NCI-H226 (cell line): ENCODE measurements around the gene SGK2.
"Not testable (repeated sequence)": the region's sequence is repeated elsewhere in the genome, so short reads cannot be mapped to it uniquely, and the experiment has no call there.

Source experiments
- DNase-seq: peaks from one replicate; pipeline ENCODE4 v3.0.0-alpha.2; 2015

The SGK2 gene

DNA sequence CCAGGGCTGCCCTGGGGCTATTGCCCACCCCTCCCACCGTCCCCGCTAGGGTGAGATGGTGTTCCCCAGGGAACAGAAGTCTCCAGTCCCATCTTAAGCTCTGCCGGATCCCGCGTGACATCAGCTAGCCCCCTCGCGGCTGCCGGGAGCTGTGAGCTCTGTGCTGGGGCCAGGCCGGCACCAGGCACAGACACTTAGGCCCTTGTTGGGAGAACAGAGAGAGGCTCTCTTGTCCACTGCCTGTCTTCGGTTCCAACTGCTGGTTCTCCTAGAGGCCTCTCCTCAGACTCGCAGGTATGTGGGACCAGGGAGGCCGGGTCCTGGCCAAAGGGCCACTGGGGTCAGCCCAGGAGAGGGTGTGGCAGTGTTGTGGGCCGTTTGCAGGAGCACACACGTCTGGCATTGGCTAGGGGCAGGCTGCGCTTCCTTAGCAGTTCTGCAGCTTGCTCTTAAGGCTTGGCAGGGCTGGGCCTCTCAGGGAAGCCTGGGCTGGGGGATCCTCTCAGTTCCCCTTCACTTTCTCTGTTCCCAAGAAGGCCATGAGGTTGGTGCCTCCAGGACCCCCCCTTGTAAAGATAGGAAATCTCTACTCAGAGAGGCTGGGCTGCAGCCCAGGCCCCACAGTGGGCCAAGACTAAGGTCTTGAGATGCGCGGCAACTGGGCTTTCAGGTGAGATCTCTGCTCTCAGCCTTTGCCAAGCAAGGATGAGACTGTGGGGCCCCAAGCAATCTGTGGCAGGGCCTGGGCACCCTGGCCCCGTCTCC is 6.3 kb downstream of the SGK2 start:
- DNase-seq: no peak

DNA sequence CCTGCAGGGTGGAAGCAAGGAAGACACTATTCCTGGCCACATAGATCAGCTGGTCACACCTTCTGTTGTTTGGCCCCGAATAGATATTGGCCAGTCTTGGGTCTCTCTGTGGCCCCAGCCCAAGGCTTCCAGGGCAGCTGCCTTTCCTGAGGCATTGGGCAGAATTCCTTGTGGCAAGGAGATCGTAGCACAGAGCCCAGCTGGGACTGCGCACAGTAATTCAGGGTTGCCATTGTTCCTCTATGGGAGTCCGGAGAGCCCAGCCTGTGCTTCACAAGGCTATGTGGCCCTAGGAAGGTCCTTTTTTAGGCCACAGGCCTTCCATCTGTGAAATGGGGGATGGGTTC is 6.9 kb downstream of the SGK2 start:
- no peak for DNase-seq

DNA sequence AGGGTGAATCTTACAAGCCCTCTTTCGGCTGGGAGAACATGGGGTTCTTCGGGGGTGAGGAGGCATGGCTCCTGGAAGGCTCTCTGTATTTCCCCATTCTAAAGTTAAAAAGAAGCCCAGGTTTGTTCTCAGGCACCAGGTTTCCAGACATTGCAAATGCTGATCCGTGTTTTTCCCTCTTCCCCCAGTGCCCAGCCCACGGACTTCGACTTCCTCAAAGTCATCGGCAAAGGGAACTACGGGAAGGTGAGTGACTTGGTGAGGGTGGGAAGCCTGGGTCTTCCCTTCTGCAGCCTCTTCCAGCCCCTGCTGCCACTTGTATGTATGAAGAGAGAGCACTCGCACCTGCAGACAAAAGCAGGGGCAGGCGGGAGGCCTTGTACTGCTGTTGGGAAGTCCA is 8.7 kb downstream of the SGK2 start:
- DNase-seq: no peak

DNA sequence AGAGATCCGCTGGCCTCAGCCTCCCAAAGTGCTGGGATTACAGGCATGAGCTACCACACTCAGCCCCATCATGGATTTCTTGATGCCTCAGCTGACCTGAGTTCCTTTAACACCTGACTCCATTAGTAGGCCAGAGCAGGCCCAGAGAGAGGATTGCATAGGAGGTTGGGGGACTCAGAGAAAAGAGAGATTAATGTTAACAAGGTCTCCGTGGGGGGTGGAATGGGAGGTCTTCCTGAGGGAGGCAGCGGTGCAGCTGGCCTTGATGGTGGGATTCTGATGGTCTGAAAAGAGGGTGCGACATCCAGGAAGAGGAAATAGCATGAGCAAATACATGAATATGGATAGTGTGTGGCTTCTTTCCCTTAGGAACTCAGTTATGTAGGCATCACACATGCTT is 9.9 kb downstream of the SGK2 start:
- DNase-seq: no peak

DNA sequence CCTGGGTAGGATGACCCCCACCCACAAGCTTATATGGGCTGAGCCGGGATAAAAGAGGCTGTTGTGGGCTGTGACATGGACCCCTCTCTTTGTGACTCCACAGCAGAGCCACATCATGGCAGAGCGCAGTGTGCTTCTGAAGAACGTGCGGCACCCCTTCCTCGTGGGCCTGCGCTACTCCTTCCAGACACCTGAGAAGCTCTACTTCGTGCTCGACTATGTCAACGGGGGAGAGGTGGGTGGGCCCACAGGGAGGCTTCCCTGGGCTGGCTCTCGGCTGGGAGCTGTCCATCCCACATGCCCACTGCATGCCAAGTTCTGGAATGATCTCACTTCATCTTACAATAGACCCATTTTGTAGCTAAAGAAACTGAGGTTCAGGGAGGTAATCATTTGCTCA is 10.5 kb downstream of the SGK2 start:
- DNase-seq: no peak

DNA sequence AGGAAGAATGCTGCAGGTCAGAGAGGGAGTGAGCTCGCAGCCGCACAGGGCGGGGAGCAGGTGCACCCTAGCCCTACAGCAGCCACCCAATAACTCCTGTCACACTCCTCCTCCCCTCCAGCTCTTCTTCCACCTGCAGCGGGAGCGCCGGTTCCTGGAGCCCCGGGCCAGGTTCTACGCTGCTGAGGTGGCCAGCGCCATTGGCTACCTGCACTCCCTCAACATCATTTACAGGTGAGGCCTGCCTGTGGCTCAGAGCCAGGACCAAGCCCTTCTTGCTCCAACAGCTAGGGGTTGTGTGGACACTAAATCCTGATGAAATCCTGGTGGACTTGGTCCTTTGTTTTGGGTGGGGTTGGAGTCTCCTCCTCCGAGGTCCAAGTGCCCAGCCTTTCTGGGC is 11.7 kb downstream of the SGK2 start:
- DNase-seq: no peak

DNA sequence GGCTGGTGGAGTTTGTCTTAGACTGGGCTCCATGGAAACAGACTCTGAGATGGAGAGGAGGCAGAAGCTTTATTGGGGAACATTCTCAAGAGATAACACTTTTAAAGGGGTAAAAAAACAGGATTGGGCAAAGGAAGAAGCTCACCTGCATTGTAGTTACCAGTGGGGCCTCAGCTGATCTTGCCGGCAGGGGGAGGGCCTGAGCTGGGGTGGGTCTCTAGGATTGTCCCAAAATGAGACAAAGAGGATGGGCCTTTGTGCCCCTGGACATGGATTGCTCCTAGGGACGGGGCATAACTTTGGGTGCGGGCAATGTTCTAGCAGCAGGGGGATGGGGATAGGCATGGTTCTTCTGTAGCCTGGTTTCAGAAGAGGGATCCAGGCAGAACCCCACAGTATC is 12.5 kb downstream of the SGK2 start:
- no peak for DNase-seq

DNA sequence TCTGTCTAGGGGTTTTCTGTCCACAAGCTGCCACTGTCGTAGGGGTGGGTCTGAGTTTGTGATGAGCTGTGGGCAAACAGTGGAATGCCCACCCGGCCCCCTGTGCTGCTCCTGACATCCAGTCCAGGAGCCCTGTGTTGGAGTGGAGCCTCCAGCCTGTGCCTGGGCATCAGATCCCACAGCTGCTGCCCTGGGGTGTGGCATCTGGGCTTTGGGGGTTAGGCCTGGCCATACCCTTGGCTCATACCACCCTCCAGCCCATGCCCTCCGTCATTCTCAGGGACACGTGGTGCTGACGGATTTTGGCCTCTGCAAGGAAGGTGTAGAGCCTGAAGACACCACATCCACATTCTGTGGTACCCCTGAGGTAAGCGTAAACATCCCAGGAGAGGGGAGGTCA is 12.9 kb downstream of the SGK2 start:
- DNase-seq: no peak

DNA sequence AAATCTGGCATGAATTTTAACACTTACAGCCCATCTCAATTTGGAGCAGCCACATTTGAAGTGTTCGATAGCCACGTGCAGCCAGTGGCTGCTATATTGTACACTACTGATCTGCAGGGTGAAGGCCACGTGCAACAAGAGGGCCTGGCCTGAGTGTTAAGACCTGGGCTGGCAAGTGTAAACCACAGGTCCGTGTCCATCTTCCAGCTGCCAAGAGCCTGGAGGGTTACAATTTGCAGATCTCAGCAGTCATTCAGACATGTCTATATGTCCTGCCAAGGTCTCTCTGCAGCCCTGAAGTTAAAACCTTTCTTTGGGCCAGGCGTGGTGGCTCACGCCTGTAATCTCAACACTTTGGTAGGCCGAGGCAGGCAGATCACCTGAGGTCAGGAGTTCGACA is 14.1 kb downstream of the SGK2 start:
- DNase-seq: no peak

DNA sequence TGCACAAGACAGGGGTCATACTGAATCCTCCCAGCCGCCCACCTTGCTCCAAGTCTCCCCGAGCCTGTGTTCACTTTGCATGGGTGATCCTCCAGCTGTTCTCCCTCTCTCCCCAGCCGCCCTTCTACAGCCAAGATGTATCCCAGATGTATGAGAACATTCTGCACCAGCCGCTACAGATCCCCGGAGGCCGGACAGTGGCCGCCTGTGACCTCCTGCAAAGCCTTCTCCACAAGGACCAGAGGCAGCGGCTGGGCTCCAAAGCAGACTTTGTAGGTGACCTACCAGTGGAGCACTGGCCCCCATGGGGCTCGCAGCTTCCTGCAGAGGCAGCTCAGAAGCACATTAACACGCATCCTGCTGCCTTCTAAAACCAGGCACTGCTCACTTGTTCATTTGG is 17.3 kb downstream of the SGK2 start:
- DNase-seq: no peak

DNA sequence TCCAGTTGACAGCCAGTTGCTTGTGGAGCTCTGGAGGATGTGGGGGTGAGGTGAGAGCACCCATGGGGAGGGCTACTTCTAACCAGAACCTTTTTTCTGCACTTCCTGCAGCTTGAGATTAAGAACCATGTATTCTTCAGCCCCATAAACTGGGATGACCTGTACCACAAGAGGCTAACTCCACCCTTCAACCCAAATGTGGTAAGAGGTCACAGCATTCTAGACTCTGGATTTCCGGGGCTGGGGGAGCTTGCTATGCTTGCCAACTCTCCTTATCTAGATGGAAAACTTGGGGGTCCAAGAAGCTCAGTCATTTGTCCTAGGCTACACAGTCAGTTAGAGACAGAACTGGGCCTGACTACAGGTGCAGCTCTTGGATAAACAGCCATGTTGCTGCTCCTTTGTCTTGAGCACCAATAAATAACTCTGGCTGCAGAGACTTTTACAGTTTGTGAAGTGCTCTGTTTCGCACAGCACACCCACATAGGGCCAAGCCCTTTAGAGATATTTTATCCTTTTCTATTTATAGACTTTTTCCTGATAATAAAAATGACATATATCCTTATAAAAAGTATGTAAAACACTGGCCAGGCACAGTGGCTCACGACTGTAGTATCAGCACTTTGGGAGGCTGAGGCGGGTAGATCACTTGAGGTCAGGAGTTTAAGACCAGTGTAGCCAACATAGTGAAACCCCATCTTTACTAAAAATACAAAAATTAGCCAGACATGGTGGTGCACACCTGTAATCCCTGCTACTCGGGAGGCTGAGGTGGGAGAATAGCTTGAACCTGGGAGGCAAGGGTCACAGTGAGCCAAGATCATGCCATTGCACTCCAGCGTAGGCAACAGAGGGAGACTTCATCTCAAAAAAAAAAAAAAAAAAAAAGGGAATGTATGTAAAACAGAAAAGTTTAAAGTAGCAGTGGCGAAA is 21.3 kb downstream of the SGK2 start:
- no peak for DNase-seq

DNA sequence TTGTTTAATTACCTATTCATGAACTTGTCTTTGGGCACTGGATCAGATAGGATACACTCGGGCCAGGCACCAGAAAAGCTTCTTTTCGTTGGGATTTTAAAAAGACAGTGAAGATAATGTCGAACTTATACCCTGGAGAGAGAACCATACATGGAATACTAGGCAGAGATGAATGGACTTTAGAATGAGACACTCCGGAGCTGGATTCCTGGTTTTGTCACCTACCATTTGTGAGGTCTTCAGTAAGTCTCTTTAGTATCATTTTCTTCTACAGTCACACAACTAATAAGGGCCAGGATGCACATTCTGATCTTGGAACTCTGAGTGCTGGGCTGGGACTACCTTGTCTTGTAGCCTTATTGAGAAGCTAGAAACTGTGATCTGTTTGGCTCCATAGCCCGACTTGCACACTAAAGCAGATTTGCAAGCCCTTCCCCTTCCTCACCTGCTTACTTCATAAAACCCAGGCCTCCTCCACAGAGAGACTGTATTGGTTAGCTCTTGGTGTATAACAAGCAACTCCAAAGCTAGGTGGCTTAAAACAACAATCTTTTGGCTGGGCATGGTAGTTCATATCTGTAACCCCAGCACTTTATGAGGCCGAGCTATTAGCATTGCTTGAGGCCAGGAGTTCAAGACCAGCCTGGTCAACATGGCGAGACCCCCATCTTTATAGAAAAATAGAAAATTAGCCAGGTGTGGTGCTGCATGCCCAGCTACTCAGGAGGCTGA is 24.5 kb downstream of the SGK2 start:
- DNase-seq: no peak

DNA sequence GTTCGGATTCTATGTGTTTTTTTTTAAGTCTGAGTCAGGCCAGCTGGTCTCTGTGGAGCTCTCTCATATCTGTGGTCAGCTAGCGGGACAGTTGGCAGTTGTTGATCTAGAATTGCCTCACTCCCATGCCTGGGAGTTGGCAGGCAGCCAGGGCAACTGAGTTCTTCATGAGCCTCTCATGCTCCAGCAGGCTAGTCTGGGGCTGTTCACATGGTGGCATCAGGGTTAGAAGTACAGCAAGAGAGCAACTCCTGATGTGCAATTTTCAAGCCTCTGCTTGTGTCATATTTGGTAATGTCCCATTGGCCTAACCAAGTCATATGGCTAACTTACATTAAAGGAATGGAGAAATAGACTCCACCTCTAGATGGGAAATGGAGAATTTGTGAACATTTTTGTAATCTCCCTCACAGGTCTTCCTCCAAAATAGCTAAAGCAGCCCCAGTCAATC is 25.2 kb downstream of the SGK2 start:
- peak; percentile 83 for DNase-seq

DNA sequence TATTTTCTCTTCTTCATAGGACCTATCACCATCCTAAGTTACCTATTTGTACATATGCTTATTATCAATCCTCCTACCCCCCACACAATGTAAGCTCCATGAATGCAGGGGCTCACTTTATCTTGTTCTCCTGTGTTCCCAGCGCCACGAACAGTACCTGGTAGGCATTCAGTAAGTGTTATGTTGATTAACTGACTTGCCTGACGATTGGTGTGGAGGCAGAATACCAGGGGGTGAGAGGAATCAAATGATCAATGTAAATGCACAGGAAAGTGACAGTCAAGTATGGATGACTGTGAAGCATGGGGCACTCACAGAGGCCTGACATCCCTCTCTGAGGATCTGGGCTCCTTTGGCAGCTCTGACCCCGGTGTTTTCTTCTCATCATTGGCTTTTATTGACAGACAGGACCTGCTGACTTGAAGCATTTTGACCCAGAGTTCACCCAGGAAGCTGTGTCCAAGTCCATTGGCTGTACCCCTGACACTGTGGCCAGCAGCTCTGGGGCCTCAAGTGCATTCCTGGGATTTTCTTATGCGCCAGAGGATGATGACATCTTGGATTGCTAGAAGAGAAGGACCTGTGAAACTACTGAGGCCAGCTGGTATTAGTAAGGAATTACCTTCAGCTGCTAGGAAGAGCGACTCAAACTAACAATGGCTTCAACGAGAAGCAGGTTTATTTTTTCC is 25.8 kb downstream of the SGK2 start:
- DNase-seq: peak; percentile 12

DNA sequence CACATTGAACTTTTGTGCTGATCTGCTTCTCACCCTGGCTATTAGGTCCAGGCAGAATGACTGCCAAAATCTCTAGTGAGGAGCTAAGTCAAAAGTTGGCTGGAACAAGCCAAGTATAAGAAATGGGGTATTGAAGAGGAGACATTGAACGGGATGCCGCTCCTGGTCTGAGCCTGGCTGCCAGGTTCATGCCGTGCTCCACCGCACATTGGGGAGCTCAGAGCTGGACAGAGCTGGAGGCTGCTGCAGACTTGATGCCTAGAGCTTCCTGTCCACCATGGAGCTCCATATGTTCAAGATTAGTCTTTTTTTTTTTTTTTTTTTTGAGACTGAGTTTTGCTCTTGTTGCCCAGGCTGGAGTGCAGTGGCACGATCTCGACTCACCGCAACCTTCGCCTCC is 27.8 kb downstream of the SGK2 start:
- no peak for DNase-seq

DNA sequence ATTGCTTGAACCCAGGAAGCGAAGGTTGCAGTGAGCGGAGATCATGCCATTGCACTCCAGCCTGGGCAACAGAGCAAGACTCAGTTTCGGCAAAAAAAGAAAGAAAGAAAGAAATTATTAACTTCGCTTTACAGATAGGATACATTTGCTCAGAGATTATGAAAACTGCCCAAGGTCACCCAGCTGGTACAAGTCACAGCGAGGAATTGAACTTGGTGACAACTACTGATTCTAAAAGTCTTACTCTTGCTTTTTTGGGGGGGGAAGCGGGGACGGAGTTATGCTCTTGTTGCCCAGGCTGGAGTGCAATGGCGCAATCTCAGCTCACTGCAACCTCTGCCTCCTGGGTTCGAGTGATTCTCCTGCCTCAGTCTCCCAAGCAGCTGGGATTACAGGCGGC is 29.7 kb downstream of the SGK2 start:
- not testable (repeated sequence) for DNase-seq

DNA sequence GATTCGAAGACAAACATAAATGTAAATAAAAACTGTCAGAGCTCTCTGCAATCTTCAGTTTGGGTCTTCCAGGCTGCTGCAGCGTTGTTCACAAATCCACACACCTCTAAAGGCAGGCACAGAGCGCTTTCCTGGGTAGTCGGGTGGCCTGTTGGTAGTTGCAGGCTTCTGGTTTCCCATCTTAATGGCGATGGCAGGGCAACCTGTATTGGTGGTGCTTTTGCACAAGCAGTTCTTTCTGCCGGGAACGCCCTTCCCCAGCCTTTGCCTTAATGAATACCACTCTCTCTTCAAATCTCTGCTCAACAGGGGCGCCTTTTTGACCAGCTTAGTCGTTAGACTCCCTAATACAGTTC is 31.2 kb downstream of the SGK2 start:
- DNase-seq: no peak

DNA sequence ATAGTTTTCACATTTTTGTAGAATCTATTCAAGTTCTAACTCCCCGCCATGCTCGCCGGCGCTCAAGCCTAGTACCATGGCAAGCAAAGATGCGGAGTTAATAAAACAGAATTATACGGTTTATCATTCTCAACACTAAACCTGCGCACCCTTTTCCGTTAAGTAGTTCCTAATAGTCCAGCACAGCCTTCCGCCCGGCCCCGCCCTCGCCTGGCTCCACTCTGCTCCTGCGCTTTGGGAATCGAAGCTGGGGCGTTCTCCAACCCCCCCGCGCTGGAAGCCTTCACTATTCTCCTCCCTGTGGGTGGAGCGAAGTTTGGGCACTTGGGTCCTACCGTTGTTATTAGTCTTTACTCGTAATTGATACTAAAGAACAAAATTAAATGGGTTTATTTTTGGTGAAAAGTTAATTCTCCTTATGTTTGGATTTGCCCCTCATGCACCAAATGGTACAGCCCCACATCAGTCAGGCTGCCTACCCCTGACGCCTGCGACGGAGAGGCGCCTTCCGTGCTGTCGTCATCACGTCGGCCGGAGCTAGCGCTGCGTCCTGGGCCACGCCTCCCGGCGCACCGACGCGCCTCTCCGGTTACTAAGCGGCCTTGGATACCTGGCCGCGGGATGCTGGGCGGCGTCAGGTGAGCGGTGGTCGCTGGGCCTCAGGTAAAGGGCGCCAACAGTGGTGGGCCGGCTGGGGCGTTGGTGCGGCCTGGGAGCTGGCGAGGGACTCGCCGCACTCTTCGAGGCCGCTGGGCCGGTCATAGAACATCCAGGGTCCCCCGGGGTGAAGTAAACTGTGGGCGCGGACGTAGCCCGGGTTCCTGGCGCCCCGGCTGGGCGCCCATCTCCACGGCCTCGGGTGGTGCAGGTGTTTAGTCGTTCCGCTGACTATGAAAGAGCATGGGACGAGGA is 31.8 kb downstream of the SGK2 start, which contains the start of gene IFT52:
IFT52 (plus strand) TSS at position 546 of the 912 bp plus-strand sequence. CDS start 3,762 bp downstream, outside the sequence.
- peak; percentile 89 for DNase-seq

DNA sequence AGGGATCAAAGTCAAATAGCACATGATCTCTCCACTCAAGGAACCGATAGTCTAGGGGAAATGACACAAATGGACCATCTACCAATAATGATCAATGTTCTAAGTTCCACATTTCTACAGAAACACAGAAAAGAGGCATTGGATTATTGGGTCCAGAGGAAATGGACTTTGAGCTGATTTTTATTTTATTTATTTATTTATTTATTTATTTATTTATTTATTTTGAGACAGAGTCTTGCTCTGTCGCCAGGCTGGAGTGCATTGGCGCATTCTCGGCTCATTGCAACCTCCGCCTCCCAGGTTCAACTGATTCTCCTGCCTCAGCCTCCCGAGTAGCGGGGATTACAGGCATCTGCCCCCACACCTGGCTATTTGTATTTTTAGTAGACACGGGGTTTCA is 43.1 kb downstream of the SGK2 start:
- DNase-seq: not testable (repeated sequence)

DNA sequence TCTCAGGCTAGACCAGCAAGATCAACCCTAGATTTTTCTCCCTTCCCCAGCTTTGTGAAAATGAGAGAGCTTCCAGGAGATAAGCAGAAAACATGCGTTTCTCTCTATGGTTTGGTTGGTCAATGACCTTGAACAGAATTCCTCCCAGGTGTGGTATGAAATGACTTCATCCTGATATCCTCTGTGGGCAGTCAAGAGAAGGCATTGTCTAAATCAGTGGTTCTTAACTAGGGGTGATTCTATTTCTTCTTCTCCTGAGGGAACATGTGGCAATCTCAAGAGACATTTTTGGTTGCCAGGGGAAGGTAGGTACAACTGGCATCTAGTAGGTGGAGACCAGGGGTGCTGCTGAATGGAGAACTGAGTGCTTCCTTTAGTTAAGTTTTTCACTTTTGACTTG is 44.3 kb downstream of the SGK2 start:
- no peak for DNase-seq

DNA sequence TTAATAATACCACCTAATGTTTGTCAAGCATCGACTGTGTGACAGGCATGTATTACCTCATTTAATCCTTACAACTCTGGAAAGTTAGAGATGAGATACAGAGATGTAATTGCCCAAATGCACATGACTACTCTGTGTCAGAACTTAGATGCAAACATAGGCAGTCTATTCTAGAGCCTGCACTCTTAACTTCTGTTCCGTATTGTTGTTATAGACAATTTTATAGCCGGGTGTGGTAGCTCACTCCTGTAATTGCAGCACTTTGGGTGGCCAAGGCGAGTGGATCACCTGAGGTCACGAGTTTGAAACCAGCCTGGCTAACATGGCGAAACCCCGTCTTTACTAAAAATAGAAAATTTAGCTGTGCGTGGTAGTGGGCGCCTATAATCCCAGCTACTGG is 46.9 kb downstream of the SGK2 start:
- DNase-seq: no peak

DNA sequence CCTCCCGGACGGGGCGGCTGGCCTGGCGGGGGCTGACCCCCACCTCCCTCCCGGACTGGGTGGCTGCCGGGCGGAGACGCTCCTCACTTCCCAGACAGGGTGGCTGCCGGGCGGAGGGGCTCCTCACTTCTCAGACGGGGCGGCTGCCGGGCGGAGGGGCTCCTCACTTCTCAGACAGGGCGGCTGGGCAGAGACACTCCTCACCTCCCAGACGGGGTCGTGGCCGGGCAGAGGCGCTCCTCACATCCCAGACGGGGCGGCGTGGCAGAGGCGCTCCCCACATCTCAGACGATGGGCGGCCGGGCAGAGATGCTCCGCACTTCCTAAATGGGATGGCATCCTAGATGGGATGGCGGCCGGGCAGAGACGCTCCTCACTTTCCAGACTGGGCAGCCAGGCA is 48.5 kb downstream of the SGK2 start:
- DNase-seq: not testable (repeated sequence)
